ENCODE measurements around the gene NFATC1. TPM values are rescaled to one million over a fixed set of nuclear protein-coding genes. Genes with fewer than 3 reads are reported as not detected.

The NFATC1 gene
- total RNA-seq, 1 donor from 2014 or later = 7.1 TPM

DNA sequence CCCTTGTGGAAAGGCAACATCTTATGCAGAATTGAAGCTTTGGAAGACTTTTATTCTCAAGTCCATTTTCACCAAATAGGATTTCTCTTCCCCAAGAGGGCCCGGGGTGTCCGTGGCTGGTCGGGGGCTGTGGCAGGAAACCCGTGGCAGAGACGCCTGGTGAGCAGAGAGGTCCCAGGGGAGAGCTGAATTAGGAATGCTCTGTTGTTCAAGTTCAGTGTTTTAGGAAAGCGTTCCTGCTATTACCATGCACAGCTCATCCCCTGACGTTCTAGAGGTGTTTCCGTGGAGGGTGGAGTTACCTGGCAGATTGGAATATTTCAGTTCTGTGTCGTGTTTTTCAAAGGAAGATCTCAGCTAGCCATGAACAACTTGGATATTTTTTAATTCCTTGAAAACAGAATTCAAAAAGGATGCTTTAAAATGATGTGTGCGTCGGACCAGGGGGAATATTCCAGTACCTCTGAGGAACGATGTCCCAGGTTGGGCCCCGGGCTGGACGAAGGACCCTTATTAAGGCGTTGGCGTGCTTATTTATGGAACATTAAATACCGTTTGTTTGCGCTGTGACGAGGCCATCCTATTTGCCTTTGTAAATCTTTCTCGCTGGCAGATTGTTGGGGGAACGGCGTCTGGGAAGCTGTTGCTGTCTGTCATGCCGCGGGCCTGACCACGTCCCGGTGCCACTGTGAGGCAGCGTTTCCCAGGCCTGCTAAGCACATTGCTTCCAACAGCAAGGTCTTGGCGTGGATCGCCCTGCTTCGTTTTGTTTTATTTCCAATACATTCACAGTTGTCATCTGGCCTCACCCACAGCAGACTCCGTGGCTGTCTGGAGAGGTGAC, 8.2 kb downstream of the NFATC1 start:
- peak overlapping the region; percentile 58 for H3K27ac Mint-ChIP-seq (ENCODE audit: unreplicated experiment)
- H3K4me3 Mint-ChIP-seq (ENCODE audit: unreplicated experiment) = no peak overlapping the region
- TF ChIP-seq, protein P1, sequence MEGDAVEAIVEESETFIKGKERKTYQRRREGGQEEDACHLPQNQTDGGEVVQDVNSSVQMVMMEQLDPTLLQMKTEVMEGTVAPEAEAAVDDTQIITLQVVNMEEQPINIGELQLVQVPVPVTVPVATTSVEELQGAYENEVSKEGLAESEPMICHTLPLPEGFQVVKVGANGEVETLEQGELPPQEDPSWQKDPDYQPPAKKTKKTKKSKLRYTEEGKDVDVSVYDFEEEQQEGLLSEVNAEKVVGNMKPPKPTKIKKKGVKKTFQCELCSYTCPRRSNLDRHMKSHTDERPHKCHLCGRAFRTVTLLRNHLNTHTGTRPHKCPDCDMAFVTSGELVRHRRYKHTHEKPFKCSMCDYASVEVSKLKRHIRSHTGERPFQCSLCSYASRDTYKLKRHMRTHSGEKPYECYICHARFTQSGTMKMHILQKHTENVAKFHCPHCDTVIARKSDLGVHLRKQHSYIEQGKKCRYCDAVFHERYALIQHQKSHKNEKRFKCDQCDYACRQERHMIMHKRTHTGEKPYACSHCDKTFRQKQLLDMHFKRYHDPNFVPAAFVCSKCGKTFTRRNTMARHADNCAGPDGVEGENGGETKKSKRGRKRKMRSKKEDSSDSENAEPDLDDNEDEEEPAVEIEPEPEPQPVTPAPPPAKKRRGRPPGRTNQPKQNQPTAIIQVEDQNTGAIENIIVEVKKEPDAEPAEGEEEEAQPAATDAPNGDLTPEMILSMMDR (IDR thresholded peaks at IDR 0.05) = no peak
- no peaks in the 10 kb centered on the region for H3K36me3 Mint-ChIP-seq (ENCODE audit: low read depth)
- no peaks in the 10 kb centered on the region for H3K27me3 Mint-ChIP-seq (ENCODE audit: low read depth)
- peak; percentile 89 for DNase-seq (ENCODE audit: low spot score)
- no peaks in the 10 kb centered on the region for H3K9me3 Mint-ChIP-seq (ENCODE audit: low read depth)
- peaks cover 25% of the 10 kb centered on the region for H3K4me1 Mint-ChIP-seq (ENCODE audit: low read depth)

DNA sequence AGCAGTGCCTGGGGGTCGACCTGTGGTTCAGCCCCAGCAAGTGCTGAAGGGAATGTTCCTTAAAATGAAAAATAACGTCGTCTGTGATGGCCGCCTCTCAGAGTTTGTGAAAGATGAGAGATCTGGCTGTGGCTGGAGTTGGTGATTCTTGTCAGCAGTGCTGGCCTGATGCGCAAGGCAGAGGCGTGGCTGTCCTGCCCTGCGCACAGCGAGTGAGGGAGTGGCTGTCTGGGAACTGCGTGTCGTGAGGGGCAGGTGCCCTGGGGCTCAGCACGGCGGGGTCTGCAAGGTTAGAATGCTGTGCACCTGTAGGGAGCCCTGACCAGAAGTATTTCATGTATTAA, 8.8 kb downstream of the NFATC1 start:
- no peaks in the 10 kb centered on the region for H3K36me3 Mint-ChIP-seq (ENCODE audit: low read depth)
- peak; percentile 83 for DNase-seq (ENCODE audit: low spot score)
- TF ChIP-seq, protein P1 (IDR thresholded peaks at IDR 0.05) = no peak
- H3K4me1 Mint-ChIP-seq (ENCODE audit: low read depth) = peaks cover 24% of the 10 kb centered on the region
- no peaks in the 10 kb centered on the region for H3K9me3 Mint-ChIP-seq (ENCODE audit: low read depth)
- H3K27ac Mint-ChIP-seq (ENCODE audit: unreplicated experiment) = no peak overlapping the region
- no peaks in the 10 kb centered on the region for H3K27me3 Mint-ChIP-seq (ENCODE audit: low read depth)
- no peak overlapping the region for H3K4me3 Mint-ChIP-seq (ENCODE audit: unreplicated experiment)

DNA sequence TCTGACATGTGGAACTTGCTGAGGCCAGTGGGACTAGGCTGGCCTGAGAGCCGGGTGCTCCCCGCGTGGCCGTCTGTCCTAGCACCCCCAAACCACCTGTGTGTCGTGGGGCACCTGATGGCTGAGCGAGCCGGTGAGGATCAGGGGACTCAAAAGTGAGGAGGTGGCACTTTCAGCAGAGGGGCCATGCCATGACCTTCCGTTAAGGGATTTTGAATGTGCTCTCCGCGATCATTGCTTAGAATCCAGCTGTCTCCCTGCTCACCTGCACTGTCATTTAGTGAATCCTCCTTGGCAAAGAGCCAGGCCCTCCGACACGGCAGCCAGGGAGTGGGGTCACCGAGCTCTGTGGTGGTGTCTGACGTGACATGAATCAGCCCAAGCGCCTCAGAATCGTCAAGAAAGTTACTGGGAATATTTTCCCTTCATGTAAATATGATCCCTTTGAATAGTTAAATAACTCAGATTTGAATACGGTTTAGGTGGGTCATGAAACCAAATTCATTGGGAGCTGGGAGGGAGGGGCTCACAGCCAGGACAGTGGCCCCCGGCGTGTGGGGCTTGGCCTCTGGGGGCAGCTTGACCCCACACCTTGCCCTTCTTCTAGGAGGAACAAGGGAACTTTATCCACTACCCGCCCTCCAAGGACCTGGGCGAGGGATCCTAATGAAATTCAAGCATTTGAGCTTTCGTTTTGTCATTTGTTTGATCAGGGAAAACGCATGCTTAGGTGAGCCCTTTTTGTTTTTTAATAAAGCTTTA, 9.5 kb downstream of the NFATC1 start:
- H3K9me3 Mint-ChIP-seq (ENCODE audit: low read depth) = no peaks in the 10 kb centered on the region
- no peak overlapping the region for H3K4me3 Mint-ChIP-seq (ENCODE audit: unreplicated experiment)
- no peaks in the 10 kb centered on the region for H3K27me3 Mint-ChIP-seq (ENCODE audit: low read depth)
- peak; percentile 53 for DNase-seq (ENCODE audit: low spot score)
- TF ChIP-seq, protein P1 (IDR thresholded peaks at IDR 0.05) = no peak
- H3K4me1 Mint-ChIP-seq (ENCODE audit: low read depth) = peaks cover 24% of the 10 kb centered on the region
- no peaks in the 10 kb centered on the region for H3K36me3 Mint-ChIP-seq (ENCODE audit: low read depth)
- H3K27ac Mint-ChIP-seq (ENCODE audit: unreplicated experiment) = no peak overlapping the region

DNA sequence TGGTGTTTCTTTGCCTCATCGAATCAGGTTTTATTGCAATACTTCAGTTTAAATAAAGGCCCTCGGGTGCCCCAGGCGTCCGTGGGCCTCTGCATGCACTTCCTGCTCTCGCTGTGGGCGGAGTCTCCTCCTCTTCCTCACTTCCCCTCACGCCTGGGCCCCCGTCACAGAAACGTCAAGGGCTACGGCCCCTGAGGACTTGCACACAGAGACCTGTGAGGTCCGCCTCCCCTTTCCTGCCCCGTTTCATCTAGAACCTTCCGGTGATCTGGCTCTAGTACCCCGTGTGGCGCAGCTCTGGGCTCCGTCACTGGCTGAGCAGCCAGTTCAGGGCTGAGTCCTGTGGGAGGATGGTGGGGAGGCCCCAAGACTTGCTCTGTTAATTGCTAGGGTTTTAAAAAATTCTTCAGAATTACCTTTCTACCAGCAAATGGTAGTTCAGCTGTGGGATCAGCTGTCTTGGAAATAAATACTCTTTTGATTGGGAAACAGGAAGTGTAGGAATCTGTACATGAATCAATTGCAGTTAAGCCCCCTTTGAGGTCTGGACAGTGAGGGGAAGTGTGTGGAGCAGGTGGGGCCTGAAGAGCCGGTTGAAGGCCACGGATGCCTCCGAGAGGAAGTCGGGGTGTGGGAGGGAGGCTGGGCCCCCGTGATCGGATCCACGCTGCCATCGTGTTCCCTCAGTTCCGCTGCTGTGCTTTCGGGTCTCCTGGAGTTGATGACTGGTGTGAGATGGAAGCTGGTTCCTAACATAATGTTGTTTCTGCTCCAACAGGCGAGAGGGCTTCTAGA, 10.2 kb downstream of the NFATC1 start:
- Mint-ChIP-seq H3K9me3 (ENCODE audit: low read depth) (no peaks in the 10 kb centered on the region), H3K4me1 (ENCODE audit: low read depth) (peaks cover 23% of the 10 kb centered on the region), H3K36me3 (ENCODE audit: low read depth) (no peaks in the 10 kb centered on the region), H3K27ac (ENCODE audit: unreplicated experiment) (no peak overlapping the region), H3K4me3 (ENCODE audit: unreplicated experiment) (no peak overlapping the region), H3K27me3 (ENCODE audit: low read depth) (no peaks in the 10 kb centered on the region)
- TF ChIP-seq, protein P1 (IDR thresholded peaks at IDR 0.05) = no peak
- peak; percentile 71 for DNase-seq (ENCODE audit: low spot score)

GRCh38 chr18:79406708-79407107, 11.0 kb downstream of the NFATC1 start:
- H3K4me3 Mint-ChIP-seq (ENCODE audit: unreplicated experiment) = no peak overlapping the region
- H3K36me3 Mint-ChIP-seq (ENCODE audit: low read depth) = peaks cover 1% of the 10 kb centered on the region

More at GRCh38 chr18:79406708-79407107, 11.0 kb downstream of the NFATC1 start:
- Mint-ChIP-seq H3K4me1 (ENCODE audit: low read depth) (peaks cover 20% of the 10 kb centered on the region), H3K9me3 (ENCODE audit: low read depth) (no peaks in the 10 kb centered on the region), H3K27ac (ENCODE audit: unreplicated experiment) (no peak overlapping the region), H3K27me3 (ENCODE audit: low read depth) (no peaks in the 10 kb centered on the region)
- TF ChIP-seq, protein P1 (IDR thresholded peaks at IDR 0.05) = no peak
- peak; percentile 77 for DNase-seq (ENCODE audit: low spot score)

Data from chondrocyte (in vitro differentiated cells).